SK-N-SH treated with all-trans-retinoic acid at 6 μM for 48 hours (cell line): ENCODE measurements around the gene C17orf78.

Source experiments
- ATAC-seq: fragments of 200-7000 bp; cut with Tn5 transposase; 3 replicates; pipeline ENCODE4 v1.9.1; 2020; ENCODE audit warnings: mild to moderate bottlenecking, moderate library complexity
- ARNTL ChIP-seq: fragments of 450-650 bp; formaldehyde crosslinking; IDR thresholded peaks from 2 replicates; pipeline ENCODE4 v1.5.0; 2020; ENCODE audit warnings: low read depth, mild to moderate bottlenecking, moderate library complexity, borderline replicate concordance
- BACH2 ChIP-seq: fragments of 250-450 bp; sonication (Bioruptor Pico); IDR thresholded peaks from 2 replicates; pipeline ENCODE4 v1.9.0; 2021; ENCODE audit warnings: mild to moderate bottlenecking, borderline replicate concordance
- CSDC2 ChIP-seq: fragments of 250-450 bp; sonication (Bioruptor Pico); IDR thresholded peaks from 2 replicates; pipeline ENCODE4 v1.5.0; 2020; ENCODE audit warnings: mild to moderate bottlenecking, moderate library complexity
- ESRRG ChIP-seq: fragments of 250-450 bp; sonication (Bioruptor Pico); IDR thresholded peaks from 2 replicates; pipeline ENCODE4 v1.6.1; 2021; ENCODE audit warnings: mild to moderate bottlenecking
- GLIS3 ChIP-seq: fragments of 250-450 bp; sonication (Bioruptor Pico); IDR thresholded peaks from 2 replicates; pipeline ENCODE4 v1.5.0; 2020; ENCODE audit warnings: mild to moderate bottlenecking, moderate library complexity
- ISL1 ChIP-seq: fragments of 250-450 bp; sonication (Bioruptor Pico); IDR thresholded peaks from 2 replicates; pipeline ENCODE4 v2.1.2; 2022; ENCODE audit warnings: mild to moderate bottlenecking, moderate library complexity
- OSR1 ChIP-seq: fragments of 250-450 bp; sonication (Bioruptor Pico); IDR thresholded peaks from 2 replicates; pipeline ENCODE4 v1.8.0; 2022; ENCODE audit warnings: moderate library complexity, mild to moderate bottlenecking, inconsistent platforms
- RARB ChIP-seq: fragments of 250-450 bp; sonication (Bioruptor Pico); IDR thresholded peaks from 2 replicates; pipeline ENCODE4 v1.8.0; 2021; ENCODE audit warnings: mild to moderate bottlenecking, moderate library complexity
- SNAI2 ChIP-seq: fragments of 250-450 bp; sonication (Bioruptor Pico); IDR thresholded peaks from 2 replicates; pipeline ENCODE4 v1.5.0; 2020; ENCODE audit warnings: mild to moderate bottlenecking, moderate library complexity
- TCF4 ChIP-seq: fragments of 250-450 bp; sonication (Bioruptor Pico); IDR thresholded peaks from 2 replicates; pipeline ENCODE4 v1.8.0; 2021; ENCODE audit warnings: mild to moderate bottlenecking, moderate library complexity, borderline replicate concordance
- TOX ChIP-seq: fragments of 250-450 bp; sonication (Bioruptor Pico); IDR thresholded peaks from 2 replicates; pipeline ENCODE4 v1.8.0; 2021; ENCODE audit warnings: mild to moderate bottlenecking, moderate library complexity, borderline replicate concordance
- TSHZ2 ChIP-seq: fragments of 250-450 bp; sonication (Bioruptor Pico); IDR thresholded peaks from 2 replicates; pipeline ENCODE4 v1.5.0; 2020; ENCODE audit warnings: mild to moderate bottlenecking, moderate library complexity
- ZC3H10 ChIP-seq: fragments of 250-450 bp; sonication (Bioruptor Pico); IDR thresholded peaks from 2 replicates; pipeline ENCODE4 v1.5.1; 2021; ENCODE audit warnings: mild to moderate bottlenecking, moderate library complexity
- ZFP3 ChIP-seq: fragments of 250-450 bp; sonication (Bioruptor Pico); IDR thresholded peaks from 2 replicates; pipeline ENCODE4 v1.5.0; 2020; ENCODE audit warnings: mild to moderate bottlenecking, moderate library complexity
- ZFP30 ChIP-seq: fragments of 450-650 bp; formaldehyde crosslinking; IDR thresholded peaks from 2 replicates; pipeline ENCODE4 v1.5.0; 2022; ENCODE audit warnings: mild to moderate bottlenecking, moderate library complexity
- ZNF565 ChIP-seq: fragments of 450-650 bp; formaldehyde crosslinking; conservative IDR thresholded peaks from 2 replicates; pipeline ENCODE4 v1.5.0; 2020; ENCODE audit warnings: low read depth, mild to moderate bottlenecking, moderate library complexity
- ZNF70 ChIP-seq: fragments of 450-650 bp; formaldehyde crosslinking; IDR thresholded peaks from 2 replicates; pipeline ENCODE4 v1.5.0; 2020; ENCODE audit warnings: mild to moderate bottlenecking, moderate library complexity
- ZNF8 ChIP-seq: fragments of 450-650 bp; formaldehyde crosslinking; IDR thresholded peaks from 2 replicates; pipeline ENCODE4 v1.5.0; 2020; ENCODE audit warnings: mild to moderate bottlenecking, moderate library complexity
- TF ChIP-seq, protein P1 (sequence below): fragments of 250-450 bp; sonication (Bioruptor Pico); IDR thresholded peaks from 2 replicates; pipeline ENCODE4 v1.8.0; 2020; ENCODE audit warnings: mild to moderate bottlenecking, moderate library complexity, borderline replicate concordance
- TF ChIP-seq, protein P2 (sequence below): fragments of 250-450 bp; sonication (Bioruptor Pico); IDR thresholded peaks from 2 replicates; pipeline ENCODE4 v1.8.0; 2021; ENCODE audit warnings: low read depth, mild to moderate bottlenecking, moderate library complexity, borderline replicate concordance
- TF ChIP-seq, protein P3 (sequence below): fragments of 250-450 bp; sonication (Bioruptor Pico); IDR thresholded peaks from 2 replicates; pipeline ENCODE4 v1.5.1; 2020; ENCODE audit warnings: low read depth, mild to moderate bottlenecking, moderate library complexity
- TF ChIP-seq, protein P4 (sequence below): fragments of 250-450 bp; sonication (Bioruptor Pico); IDR thresholded peaks from 2 replicates; pipeline ENCODE4 v1.5.1; 2021; ENCODE audit warnings: mild to moderate bottlenecking, moderate library complexity

C17orf78 gene

GRCh38 chr17:37338847-37339246, 36.9 kb upstream of the C17orf78 start:
- no peak for ATAC-seq
- TF ChIP-seq ZNF565 (CRISPR knock-in tag) (no peak), TCF4 (CRISPR knock-in tag) (no peak), CSDC2 (CRISPR knock-in tag) (no peak), SNAI2 (CRISPR knock-in tag) (no peak), BACH2 (CRISPR knock-in tag) (no peak), ESRRG (no peak)
- TF ChIP-seq, all 23 proteins: peak for 0

DNA sequence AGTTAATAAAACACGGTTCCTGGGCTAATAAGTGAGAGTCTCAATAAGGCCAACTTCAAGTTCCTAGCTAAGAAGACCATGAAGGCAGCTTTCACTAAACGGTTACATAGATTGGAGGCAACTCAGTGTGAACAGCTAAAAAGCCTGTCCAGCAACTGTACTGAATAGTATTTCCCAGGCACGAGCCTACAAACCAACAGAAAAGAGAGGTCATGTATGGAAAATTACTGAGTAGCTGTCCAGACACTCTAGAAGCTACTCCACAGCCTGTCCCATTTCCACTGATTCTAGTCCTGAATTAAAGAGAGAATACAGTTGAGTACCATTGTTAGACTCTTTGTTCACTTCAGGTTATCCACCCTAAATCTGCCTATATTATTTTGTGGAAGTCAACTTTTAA, 36.5 kb upstream of the C17orf78 start:
- TF ChIP-seq OSR1 (CRISPR knock-in tag) (no peak), ZC3H10 (no peak), RARB (CRISPR knock-in tag) (no peak)
- TF ChIP-seq, protein P1, sequence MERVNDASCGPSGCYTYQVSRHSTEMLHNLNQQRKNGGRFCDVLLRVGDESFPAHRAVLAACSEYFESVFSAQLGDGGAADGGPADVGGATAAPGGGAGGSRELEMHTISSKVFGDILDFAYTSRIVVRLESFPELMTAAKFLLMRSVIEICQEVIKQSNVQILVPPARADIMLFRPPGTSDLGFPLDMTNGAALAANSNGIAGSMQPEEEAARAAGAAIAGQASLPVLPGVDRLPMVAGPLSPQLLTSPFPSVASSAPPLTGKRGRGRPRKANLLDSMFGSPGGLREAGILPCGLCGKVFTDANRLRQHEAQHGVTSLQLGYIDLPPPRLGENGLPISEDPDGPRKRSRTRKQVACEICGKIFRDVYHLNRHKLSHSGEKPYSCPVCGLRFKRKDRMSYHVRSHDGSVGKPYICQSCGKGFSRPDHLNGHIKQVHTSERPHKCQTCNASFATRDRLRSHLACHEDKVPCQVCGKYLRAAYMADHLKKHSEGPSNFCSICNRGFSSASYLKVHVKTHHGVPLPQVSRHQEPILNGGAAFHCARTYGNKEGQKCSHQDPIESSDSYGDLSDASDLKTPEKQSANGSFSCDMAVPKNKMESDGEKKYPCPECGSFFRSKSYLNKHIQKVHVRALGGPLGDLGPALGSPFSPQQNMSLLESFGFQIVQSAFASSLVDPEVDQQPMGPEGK (CRISPR knock-in tag): no peak
- TF ChIP-seq, protein P2, sequence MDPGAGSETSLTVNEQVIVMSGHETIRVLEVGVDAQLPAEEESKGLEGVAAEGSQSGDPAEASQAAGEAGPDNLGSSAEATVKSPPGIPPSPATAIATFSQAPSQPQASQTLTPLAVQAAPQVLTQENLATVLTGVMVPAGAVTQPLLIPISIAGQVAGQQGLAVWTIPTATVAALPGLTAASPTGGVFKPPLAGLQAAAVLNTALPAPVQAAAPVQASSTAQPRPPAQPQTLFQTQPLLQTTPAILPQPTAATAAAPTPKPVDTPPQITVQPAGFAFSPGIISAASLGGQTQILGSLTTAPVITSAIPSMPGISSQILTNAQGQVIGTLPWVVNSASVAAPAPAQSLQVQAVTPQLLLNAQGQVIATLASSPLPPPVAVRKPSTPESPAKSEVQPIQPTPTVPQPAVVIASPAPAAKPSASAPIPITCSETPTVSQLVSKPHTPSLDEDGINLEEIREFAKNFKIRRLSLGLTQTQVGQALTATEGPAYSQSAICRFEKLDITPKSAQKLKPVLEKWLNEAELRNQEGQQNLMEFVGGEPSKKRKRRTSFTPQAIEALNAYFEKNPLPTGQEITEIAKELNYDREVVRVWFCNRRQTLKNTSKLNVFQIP (CRISPR knock-in tag): no peak
- ATAC-seq: no peak

GRCh38 chr17:37340804-37341203, 35.0 kb upstream of the C17orf78 start:
- ATAC-seq: no peak
- TF ChIP-seq ZC3H10 (no peak), TOX (CRISPR knock-in tag) (no peak), TCF4 (CRISPR knock-in tag) (no peak), ARNTL (CRISPR knock-in tag) (no peak), TSHZ2 (CRISPR knock-in tag) (no peak), ZFP3 (no peak), ZNF565 (CRISPR knock-in tag) (no peak), CSDC2 (CRISPR knock-in tag) (no peak), SNAI2 (CRISPR knock-in tag) (no peak), BACH2 (CRISPR knock-in tag) (no peak)
- TF ChIP-seq, protein P1 (CRISPR knock-in tag): no peak
- TF ChIP-seq, protein P2 (CRISPR knock-in tag): no peak

- no peak for ATAC-seq
- no peak for TF ChIP-seq GLIS3
- TF ChIP-seq CSDC2 (CRISPR knock-in tag): no peak
- TF ChIP-seq ESRRG: no peak
- no peak for TF ChIP-seq ZFP3
- no peak for TF ChIP-seq TOX (CRISPR knock-in tag)
- no peak for TF ChIP-seq ISL1 (CRISPR knock-in tag)
- TF ChIP-seq, protein P3, sequence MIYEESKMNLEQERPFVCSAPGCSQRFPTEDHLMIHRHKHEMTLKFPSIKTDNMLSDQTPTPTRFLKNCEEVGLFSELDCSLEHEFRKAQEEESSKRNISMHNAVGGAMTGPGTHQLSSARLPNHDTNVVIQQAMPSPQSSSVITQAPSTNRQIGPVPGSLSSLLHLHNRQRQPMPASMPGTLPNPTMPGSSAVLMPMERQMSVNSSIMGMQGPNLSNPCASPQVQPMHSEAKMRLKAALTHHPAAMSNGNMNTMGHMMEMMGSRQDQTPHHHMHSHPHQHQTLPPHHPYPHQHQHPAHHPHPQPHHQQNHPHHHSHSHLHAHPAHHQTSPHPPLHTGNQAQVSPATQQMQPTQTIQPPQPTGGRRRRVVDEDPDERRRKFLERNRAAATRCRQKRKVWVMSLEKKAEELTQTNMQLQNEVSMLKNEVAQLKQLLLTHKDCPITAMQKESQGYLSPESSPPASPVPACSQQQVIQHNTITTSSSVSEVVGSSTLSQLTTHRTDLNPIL (CRISPR knock-in tag): no peak
- no peak for TF ChIP-seq ZNF8 (CRISPR knock-in tag)
- no peak for TF ChIP-seq ZNF70
- no peak for TF ChIP-seq SNAI2 (CRISPR knock-in tag)
- no peak for TF ChIP-seq TCF4 (CRISPR knock-in tag)
- no peak for TF ChIP-seq OSR1 (CRISPR knock-in tag)
- TF ChIP-seq, protein P4, sequence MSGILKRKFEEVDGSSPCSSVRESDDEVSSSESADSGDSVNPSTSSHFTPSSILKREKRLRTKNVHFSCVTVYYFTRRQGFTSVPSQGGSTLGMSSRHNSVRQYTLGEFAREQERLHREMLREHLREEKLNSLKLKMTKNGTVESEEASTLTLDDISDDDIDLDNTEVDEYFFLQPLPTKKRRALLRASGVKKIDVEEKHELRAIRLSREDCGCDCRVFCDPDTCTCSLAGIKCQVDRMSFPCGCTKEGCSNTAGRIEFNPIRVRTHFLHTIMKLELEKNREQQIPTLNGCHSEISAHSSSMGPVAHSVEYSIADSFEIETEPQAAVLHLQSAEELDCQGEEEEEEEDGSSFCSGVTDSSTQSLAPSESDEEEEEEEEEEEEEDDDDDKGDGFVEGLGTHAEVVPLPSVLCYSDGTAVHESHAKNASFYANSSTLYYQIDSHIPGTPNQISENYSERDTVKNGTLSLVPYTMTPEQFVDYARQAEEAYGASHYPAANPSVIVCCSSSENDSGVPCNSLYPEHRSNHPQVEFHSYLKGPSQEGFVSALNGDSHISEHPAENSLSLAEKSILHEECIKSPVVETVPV: no peak
- TF ChIP-seq ZNF565 (CRISPR knock-in tag): no peak
- no peak for TF ChIP-seq ZFP30 (CRISPR knock-in tag)
- TF ChIP-seq BACH2 (CRISPR knock-in tag): no peak
Observed at GRCh38 chr17:37342589-37342988, 33.2 kb upstream of the C17orf78 start.
